GM19438 (cell line): Measurements from ENCODE around the gene WNT5B.

ENCODE experiments used
- ATAC-seq: cut with Tn5 transposase; IDR thresholded peaks from one replicate; pipeline ENCODE4 v1.9.1; 2021; ENCODE audit warnings: low read depth; ENCODE audit not compliant: unreplicated experiment

Gene WNT5B

DNA sequence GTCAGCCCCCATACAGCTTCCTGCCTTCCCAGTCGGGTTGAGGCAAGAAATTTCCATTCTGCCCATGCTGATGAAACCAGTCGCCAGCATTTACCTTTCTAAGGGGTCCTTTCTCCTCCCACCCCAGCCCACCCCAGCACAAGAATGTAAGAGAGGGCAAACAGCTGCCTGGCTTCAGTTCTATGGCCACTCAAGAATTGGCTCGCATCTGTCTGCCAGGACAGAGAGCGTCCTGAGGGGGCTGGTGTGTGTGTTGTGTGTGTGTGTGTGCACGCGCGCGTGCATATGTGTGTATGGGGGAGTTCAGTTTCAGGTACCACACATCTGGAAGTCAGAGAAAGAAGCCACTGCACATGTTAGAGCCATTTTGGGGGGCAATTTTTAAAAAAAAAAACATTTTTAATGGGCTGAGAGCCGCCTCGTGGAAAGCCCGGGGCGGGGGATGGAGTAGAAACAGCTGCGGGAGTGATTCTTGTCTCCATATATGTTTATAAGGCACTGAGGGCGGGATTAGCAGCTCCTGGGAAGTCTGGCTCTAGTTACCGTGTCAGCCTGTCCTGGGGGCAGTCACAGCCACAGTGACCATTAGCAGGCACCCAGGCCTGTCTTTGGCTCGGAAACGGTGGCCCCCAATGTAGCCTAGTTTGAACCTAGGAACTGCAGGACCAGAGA lies at the start of gene WNT5B:
Gene WNT5B (plus strand): TSS at position 566 of the 672 bp plus-strand sequence. CDS start 2,124 bp downstream, outside the sequence.
- ATAC-seq, result no peak

DNA sequence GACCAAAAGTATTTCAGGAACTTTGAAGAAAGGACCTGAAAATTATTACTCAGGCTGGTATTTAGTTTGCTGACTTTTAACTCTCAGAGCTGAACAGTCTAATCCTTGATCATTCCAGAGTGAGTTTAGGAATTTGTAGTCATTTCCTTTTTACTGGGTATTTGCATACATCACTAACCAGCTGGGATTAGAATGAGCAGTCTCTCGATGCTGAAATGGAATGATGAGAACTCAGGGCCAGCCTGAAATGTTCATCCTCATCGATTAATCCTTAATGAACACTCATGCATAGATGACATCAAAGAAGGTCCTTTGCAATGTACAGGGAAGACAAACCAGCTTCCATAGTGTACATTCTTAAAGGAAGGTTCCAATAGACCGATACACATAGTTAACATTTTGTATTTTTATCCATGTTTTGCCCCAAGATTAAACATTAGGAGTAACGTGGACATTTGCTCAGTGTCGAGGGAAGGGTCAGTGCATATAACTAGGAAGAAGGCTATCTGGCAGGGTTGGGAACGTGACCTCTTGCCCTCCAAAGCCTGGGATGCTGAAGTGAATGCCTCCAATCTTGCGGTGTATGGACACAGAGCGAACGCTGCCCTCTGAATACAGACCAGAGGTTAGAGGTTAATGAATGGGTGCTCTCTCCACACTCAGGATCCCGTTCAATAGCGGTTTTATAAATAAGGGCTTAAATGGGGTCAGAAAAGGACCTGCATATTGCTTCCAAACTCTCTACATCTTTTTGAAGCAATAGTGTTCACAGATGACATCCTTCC lies 49.2 kb upstream of the WNT5B start:
- ATAC-seq, result no peak

DNA sequence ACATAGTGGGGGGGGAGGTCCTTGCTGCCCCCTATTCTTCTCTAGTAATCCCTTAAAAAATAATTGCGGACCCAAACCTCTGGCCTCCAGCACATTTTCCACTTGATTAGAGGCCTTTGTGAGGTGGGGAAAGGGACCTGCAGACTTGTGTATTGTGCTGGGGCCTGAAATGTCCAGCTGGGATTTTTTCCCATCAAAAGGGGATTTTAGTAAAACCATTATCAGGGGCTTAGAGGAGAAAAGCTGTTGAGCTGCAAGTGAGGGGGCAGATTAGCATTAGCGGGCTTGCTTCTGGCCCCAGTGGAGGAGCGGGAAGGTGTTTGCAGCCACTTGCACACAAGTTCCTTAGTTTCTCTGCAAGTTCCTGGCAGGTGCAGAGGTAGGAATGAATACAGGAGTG lies 48.5 kb upstream of the WNT5B start:
- no peak for ATAC-seq

DNA sequence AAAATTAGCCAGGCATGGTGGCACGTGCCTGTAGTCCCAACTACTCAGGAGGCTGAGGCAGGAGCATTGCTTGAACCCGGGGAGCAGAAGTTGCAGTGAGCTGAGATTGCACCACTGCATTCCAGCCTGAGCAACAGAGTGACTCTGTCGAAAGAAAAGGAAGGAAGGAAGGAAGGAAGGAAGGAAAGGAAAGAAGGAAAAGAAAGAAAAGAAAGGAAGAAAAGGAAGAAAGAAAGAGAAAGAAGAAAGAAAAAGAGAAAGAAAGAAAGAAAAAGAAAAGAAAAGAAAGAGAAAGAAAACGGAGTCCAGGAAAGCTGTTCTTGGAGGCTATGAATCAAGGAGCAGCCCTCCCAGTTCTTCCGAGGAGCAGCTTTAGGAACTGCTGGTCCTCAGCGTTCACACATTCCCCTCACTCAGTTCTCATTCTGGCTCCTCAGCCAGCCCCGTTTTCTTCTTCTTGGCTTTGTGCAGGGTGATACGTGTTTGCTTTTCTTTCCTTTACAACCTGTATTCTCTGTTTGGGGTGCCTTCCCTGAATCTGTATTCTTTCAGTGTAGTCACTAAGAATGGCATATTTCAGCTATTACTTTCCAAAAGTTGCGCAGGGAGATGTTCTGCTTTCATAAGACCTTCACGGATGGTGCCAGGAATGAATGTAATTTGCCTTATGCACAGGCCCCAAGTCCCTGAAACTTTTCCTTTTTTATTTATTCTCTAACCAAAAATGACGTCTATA lies 46.9 kb upstream of the WNT5B start:
- no peak for ATAC-seq

DNA sequence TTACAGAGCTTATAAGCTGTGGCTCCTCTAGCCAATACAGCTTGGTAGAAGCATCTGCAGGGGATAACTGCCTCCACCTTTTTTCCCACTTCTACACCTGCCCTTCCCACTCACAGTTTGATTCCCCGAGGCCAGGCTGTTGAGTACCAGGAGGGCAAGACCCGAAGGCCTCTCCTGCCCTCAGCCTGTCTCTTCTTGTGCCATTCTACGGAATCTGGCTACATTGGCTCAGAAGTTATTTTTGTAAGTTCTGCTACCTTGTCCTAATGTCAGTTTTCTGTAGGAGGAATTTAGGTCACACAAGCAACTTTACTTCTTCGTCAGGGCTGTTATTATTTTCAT lies 46.4 kb upstream of the WNT5B start:
- no peak for ATAC-seq

DNA sequence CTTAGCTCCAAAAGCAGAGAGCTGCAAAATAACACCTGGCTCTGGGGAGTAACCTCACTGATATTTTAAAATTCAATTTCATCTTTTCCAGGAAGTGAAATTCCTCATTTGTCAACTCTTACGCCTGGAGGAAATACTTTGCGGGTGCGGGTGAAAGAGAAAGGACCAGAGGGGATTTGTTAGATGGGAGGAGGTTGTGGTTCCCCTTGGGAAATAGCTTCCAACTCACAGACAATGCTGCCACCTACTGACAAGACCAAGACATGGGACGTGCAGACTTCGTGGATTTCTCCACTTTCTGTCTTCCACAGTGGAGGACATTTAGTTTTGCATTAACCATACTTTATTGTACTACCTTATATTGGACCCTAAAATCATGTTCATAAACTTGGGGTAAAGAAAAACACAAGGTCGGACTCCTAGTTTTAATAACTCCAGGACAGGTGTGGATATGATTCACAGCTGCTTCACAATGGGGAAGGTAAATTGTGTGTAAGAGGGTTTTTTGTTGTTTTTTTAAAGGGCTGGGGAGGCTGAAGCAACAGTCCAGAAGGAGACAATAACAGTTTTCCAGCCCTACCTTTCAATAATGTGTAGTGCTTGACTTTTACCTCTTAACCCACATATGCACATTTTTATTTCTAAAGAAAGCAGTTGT lies 45.5 kb upstream of the WNT5B start:
- ATAC-seq, result peak; percentile 52

DNA sequence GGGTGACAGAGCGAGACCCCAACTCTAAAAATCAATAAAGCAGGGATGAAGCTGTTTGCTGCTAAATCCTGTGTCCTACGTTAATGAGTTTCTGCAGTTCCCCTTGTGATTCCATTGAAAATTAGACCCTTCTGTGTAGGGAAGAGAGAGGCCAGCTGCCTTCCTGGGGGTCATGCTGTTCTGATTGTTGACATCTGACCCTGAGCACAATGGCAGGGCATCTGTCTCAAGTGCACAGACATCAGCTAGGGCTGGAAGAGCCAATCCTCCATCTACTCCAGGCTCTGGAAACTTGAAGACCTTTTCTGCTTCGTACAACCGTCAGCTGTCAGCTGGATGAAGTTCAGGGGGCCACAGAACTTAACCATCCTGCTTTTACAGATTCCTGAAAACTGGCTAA lies 44.7 kb upstream of the WNT5B start:
- no peak for ATAC-seq

DNA sequence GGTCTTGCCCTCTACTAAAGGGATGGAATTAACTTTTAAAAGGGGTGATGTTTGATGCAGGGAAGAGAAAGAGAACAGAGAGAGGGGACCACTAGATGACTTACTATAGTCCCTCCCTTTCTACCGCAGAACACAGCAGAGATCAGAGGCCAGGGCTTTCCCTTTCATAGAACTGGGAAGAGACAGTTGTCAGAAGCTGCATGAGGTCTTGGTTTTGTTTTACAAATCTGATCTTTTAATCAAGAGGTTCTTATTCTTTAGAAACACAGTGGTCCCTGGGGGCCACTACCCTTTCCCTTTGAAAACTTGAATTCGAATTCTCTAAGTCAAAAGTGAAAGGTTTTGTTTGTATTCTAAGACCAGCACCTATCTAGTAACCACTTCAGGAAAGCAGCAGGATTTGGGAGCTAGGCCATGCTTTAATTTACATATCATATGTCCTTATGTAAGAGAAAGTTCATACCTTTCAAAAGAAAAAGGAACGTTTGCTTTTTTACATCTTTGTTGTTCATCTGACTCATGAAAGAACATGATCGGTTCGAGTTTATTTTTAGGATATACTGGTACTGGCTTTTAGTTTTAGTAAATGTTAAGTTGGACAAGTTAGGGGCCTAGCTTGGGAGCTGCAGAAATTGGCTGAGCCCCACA lies 41.0 kb upstream of the WNT5B start:
- no peak for ATAC-seq

DNA sequence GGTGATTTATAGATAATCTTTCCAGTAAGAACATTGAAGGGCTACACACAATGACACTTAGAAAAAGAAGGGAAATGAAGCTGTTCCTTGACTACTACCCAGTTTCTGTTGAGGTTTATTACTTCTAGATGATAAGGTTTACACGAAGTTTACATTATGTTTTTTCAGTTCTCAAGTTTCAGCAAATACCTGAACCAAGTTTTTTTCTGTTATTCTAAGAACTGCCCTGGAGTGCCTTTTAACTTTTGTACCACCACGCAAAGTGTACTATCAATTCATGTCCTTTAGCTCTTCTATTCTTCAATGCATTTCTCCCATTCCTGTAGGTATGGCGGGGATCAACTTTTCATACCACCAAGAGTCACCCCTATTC lies 40.5 kb upstream of the WNT5B start:
- ATAC-seq, result no peak

DNA sequence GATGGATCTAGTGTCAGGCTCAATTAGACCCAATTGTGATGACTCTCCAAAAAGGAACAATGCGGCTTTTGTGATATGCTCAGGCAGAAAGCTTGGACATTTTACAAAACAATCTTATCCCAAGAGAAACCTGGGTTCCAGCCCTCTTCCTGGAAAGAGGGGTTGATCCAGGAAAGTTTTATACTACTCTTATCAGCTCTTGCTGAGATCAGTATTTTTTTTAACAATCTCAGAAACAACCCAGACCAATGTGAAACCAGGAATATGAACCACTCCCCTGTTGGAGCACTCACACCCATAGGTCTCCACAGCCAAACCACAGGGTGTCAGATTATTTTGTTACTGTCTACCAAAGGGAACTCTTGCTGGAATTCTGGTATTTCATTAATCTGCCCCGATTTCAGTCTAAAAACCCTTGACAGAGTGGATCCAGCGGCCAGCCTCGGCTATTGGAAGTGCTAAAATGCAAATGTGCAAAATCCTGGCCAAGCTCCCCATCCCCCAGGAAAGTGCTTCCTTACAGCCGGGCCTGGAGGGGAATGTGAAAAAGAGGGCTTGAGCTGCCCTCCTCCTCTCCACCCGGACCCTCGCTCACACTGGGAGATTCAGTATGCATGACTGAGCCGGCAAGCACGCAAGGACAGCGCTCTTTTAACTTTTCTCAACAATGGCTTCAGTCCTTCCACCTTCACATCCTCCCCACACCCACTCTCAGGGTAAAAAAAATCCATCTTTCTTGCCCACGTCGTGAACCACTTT lies 38.6 kb upstream of the WNT5B start:
- ATAC-seq, result no peak

DNA sequence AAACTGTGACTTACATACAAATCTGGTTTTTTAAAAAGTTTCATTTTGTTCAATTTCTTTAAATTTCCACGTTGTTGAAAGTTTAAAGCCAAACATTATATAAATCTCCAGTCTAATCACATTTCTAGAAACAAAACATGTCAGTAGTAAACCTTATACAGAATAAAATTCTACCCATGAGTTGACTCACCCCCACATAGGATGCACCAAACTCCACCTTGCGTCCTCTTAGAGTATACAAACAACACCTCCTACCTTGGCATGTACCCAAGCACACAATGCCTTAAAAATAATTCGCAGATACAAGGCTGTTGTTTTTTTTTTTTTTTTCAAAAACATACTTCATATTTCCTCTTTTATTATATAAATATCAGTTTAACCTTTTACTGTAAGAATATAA lies 38.0 kb upstream of the WNT5B start:
- no peak for ATAC-seq

DNA sequence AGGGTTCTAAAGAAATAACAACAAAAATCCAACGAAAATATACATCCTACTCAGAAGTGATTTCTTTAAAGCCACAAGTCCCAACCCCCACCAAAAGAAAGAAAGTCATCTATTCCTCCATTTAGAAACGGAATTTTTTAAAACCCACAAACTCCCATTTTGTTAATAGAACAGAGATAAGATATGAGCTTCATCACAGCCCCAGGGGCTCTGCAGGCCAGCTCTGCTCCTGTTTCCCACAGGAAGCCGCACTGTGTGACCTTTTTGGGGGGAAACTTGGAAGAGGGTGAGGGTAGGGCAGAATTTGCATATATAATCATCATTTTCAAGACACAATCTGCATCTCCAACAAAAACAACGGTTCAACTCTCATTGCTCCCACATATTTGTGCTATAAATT lies 37.5 kb upstream of the WNT5B start:
- no peak for ATAC-seq

DNA sequence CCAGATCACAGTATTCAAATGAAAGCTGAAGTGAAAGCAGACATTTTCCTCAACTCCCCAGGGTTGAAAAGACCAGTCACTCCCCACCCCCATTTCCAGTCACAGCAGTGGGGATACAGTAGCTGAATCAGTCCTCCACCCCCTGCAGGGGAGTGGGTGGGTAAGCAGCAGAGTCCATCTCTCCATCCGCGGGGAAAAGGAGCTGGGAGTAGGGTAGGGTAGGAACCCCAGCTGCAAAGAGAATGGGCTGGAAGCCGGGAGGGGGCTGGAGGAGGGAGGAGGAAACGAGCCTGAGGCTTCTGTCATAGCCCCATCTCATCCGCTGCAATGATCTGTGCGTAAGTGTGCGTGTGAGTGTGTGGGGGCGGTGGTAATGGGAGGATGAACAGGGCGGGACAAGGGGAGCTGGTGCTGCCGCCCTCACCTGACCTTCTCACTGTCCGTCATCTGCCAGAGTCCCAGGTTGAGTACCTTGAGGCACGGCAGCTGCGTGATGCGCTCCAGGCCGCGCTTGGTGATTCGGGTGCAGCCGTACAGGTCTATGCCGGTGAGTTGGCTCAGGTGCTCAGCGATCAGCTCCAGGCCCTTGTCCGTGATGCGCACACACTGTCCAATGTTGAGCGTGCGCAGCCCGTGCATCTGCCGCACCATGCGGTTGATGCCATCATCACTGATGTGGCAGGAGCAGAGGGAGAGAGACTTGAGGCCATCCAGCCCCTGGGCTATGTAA lies 36.4 kb upstream of the WNT5B start:
- no peak for ATAC-seq

DNA sequence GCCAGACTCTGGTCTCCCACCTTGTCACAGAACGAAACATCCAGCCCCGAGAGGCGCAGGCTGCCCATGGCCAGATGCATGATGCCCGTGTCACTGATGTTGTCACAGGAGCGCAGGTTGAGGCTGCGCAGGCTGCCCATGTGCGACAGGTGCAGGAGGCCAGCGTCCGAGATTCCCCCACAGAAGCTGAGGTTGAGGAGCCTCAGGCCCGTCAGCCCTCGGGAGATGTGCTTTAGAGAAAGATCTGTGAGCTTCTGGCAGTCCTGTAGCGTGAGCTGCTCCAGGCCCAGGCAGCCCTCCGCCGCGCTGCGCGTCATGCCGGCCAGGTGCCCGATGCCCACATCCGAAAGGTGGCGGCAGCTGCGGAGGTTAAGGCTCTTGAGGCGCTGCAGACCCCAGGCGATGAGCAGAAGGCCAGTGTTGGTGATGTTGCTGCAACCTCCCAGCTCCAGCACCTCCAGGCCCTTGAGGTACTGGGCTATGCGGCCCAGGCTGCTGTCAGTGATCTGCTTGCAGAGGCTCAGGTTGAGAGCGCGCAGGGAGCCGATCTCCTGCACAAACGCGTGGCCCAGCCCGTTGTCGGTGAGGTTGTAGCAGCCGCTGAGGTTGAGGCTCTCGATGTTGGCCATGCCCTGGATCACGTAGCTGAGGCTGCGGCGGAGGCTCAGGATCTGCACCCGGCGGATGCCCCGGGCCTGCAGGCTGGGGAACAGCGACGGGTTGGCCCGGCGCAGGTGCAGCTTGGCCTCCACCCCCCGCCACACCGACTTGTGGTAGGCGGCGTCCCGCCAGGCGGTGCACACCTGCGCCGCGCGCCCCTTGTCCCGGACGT lies 35.6 kb upstream of the WNT5B start:
- peak; percentile 30 for ATAC-seq

DNA sequence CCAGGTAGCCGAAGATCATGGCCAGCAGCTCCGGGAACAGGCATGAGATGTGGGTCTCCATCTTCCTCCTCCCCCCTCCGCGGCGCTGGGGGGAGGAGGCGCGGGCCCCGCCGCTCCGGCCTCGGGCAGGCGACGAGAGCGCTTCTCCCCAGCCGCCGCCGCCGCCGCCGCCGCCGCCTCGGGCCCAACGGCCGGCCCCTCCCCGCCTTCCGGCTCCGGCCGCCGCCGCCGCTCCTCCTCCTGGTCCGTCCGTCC lies 35.1 kb upstream of the WNT5B start:
- ATAC-seq, result peak; percentile 40

DNA sequence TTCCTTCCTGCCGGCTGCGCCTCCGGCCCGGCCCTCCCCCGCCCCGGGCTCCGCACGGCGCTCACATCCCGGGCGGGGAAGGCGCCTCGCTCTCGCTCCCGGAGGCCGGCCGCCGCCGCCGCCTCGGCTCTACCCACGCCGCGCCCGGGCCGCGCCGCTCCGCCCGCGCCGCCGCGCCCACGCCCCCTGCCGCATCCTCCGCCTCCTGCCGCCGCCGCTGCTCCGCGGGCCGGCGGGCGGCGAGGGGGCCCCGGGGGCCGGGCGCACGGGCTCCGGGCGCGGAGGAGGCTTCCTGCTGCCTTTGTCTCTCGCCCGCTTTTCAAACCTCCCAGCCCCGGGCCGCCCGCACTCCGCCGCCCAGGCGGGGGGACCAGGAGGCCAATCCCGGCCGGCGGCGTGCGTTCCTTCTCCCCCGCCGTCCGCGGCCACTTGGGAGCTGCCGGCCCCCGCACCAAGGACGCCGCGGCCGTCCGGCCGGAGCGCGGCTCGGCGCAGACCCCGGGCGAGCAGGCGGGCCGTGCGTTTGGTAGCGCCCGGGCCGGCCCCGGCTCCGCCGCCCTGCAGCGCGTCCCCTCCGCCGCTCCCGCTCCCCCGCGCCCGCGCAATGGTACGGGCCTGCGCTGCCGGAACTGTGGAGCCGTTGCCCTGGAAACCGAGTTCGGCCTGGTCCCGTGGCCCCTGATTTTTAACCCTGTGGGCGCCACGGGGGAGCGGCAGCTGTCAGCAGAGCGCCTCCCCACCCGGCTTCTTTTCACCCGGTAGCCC lies 34.6 kb upstream of the WNT5B start, which contains the start of gene FBXL14:
Gene FBXL14 (minus strand): TSS at position 321 of the 765 bp plus-strand sequence. CDS start 515 bp downstream, outside the sequence.
- ATAC-seq, result peak; percentile 49

DNA sequence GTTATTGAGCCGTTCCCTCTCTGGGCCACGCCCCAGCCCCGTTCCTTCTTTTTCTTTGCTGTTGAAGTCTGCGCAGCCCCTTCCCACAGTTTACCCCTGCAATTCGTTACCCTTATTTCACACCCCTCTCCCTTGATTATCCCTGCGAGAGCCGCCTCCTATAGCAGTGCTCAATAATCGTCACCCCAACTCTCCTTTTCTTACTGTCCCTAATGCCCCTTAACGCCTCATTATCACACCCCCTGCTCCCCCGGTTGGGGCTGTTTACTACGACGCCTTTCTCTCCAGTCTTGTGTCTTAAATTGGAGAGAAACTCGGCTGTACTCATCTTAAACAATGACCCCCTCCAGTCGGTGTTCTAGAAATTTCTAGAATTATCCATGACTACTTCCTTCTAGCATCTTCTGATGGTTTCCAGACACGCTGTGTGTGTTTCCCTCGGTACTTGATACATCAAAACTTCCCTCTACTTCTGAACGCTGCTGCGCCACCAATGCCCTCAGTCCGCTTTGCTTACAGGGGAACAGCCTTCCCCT lies 33.9 kb upstream of the WNT5B start:
- no peak for ATAC-seq
